ENCODE data around the gene VAMP4. TPM values are rescaled to one million over a fixed set of nuclear protein-coding genes. Genes with fewer than 3 reads are reported as not detected.

Gene VAMP4
- total and polyA plus RNA-seq, 2 experiments from 2014 or later = 7.3 to 7.4 TPM

DNA sequence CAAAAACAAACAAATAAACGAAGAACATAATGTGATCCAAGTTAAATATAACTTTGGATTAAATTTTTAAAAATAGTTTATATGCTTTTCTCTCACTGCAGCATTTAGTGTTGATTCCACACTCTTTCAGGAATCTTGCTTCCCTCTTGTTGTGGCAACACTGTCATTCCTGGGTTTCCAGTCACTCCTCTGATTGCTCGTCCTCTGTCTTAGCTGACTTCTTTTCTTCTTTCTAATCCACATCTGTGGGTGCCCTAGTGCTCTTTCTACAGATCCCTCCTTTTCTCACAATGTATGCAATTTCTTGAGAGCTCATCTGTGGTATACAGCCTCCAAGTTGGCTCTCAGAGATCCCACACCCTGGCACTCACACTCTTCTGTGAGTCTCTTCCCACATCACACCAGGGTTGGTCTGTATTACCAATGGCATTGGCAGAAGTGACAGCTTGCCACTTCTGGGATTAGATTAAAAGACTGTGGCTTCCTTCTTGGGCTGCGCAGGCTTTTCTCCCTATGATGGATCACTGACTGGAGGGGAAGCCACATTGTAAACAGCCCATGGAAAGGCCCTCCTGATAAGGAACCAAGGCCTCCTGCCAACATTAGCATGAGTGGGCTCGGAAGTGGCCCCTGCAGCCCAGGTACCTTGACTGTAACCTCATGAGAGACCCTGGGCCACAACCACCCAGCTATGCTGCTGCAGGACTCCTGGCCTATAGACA lies 77.8 kb downstream of the VAMP4 start:
- no peak for DNase-seq (ENCODE audit: low spot score)
- H3K4me1 ChIP-seq (ENCODE audit: insufficient read depth) = peaks cover 4% of the 10 kb centered on the region; the same call in 1 of the 2 replicates
- H4K20me1 ChIP-seq (replicated peaks; ENCODE audit: insufficient read depth) = no peaks in the 10 kb centered on the region
- no peak overlapping the region for H3K4me2 ChIP-seq
- H3K27me3 Mint-ChIP-seq (ENCODE audit: insufficient read depth, low read depth, poor library complexity) = no peaks in the 10 kb centered on the region
- H3K9me2 ChIP-seq (ENCODE audit: insufficient read depth) = no peaks in the 10 kb centered on the region
- no peaks in the 10 kb centered on the region for H3K36me3 Mint-ChIP-seq (ENCODE audit: low read depth)
- TF ChIP-seq ZNF114 (CRISPR knock-in tag; IDR thresholded peaks at IDR 0.05) = no peak
- no peak for TF ChIP-seq EZH2phosphoT487 (IDR thresholded peaks at IDR 0.05; ENCODE audit: unreplicated experiment)
- TF ChIP-seq, protein P1, sequence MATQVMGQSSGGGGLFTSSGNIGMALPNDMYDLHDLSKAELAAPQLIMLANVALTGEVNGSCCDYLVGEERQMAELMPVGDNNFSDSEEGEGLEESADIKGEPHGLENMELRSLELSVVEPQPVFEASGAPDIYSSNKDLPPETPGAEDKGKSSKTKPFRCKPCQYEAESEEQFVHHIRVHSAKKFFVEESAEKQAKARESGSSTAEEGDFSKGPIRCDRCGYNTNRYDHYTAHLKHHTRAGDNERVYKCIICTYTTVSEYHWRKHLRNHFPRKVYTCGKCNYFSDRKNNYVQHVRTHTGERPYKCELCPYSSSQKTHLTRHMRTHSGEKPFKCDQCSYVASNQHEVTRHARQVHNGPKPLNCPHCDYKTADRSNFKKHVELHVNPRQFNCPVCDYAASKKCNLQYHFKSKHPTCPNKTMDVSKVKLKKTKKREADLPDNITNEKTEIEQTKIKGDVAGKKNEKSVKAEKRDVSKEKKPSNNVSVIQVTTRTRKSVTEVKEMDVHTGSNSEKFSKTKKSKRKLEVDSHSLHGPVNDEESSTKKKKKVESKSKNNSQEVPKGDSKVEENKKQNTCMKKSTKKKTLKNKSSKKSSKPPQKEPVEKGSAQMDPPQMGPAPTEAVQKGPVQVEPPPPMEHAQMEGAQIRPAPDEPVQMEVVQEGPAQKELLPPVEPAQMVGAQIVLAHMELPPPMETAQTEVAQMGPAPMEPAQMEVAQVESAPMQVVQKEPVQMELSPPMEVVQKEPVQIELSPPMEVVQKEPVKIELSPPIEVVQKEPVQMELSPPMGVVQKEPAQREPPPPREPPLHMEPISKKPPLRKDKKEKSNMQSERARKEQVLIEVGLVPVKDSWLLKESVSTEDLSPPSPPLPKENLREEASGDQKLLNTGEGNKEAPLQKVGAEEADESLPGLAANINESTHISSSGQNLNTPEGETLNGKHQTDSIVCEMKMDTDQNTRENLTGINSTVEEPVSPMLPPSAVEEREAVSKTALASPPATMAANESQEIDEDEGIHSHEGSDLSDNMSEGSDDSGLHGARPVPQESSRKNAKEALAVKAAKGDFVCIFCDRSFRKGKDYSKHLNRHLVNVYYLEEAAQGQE (IDR thresholded peaks at IDR 0.05; ENCODE audit: unreplicated experiment) = no peak
- TF ChIP-seq STAT1 (IDR thresholded peaks at IDR 0.05; ENCODE audit: unreplicated experiment) = no peak
- TF ChIP-seq JUNB (IDR thresholded peaks at IDR 0.05; ENCODE audit: unreplicated experiment) = no peak
- no peak for TF ChIP-seq CREB1 (CRISPR knock-in tag; IDR thresholded peaks at IDR 0.05; ENCODE audit: low read depth)
- TF ChIP-seq NANOG (IDR thresholded peaks at IDR 0.05; ENCODE audit: borderline replicate concordance) = no peak
- TF ChIP-seq, protein P2, sequence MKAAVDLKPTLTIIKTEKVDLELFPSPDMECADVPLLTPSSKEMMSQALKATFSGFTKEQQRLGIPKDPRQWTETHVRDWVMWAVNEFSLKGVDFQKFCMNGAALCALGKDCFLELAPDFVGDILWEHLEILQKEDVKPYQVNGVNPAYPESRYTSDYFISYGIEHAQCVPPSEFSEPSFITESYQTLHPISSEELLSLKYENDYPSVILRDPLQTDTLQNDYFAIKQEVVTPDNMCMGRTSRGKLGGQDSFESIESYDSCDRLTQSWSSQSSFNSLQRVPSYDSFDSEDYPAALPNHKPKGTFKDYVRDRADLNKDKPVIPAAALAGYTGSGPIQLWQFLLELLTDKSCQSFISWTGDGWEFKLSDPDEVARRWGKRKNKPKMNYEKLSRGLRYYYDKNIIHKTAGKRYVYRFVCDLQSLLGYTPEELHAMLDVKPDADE (IDR thresholded peaks at IDR 0.05) = no peak
- TF ChIP-seq EZH2 (IDR thresholded peaks at IDR 0.05; ENCODE audit: low read depth, unreplicated experiment) = no peak
- TF ChIP-seq POLR2AphosphoS5 (IDR thresholded peaks at IDR 0.05; ENCODE audit: low read depth) = no peak
- TF ChIP-seq ZNF331 (CRISPR knock-in tag; IDR thresholded peaks at IDR 0.05; ENCODE audit: low read depth) = no peak
- TF ChIP-seq CTCF (conservative IDR thresholded peaks at IDR 0.05; ENCODE audit: low read depth in 2 of 2) = no peak
- TF ChIP-seq, protein P3, sequence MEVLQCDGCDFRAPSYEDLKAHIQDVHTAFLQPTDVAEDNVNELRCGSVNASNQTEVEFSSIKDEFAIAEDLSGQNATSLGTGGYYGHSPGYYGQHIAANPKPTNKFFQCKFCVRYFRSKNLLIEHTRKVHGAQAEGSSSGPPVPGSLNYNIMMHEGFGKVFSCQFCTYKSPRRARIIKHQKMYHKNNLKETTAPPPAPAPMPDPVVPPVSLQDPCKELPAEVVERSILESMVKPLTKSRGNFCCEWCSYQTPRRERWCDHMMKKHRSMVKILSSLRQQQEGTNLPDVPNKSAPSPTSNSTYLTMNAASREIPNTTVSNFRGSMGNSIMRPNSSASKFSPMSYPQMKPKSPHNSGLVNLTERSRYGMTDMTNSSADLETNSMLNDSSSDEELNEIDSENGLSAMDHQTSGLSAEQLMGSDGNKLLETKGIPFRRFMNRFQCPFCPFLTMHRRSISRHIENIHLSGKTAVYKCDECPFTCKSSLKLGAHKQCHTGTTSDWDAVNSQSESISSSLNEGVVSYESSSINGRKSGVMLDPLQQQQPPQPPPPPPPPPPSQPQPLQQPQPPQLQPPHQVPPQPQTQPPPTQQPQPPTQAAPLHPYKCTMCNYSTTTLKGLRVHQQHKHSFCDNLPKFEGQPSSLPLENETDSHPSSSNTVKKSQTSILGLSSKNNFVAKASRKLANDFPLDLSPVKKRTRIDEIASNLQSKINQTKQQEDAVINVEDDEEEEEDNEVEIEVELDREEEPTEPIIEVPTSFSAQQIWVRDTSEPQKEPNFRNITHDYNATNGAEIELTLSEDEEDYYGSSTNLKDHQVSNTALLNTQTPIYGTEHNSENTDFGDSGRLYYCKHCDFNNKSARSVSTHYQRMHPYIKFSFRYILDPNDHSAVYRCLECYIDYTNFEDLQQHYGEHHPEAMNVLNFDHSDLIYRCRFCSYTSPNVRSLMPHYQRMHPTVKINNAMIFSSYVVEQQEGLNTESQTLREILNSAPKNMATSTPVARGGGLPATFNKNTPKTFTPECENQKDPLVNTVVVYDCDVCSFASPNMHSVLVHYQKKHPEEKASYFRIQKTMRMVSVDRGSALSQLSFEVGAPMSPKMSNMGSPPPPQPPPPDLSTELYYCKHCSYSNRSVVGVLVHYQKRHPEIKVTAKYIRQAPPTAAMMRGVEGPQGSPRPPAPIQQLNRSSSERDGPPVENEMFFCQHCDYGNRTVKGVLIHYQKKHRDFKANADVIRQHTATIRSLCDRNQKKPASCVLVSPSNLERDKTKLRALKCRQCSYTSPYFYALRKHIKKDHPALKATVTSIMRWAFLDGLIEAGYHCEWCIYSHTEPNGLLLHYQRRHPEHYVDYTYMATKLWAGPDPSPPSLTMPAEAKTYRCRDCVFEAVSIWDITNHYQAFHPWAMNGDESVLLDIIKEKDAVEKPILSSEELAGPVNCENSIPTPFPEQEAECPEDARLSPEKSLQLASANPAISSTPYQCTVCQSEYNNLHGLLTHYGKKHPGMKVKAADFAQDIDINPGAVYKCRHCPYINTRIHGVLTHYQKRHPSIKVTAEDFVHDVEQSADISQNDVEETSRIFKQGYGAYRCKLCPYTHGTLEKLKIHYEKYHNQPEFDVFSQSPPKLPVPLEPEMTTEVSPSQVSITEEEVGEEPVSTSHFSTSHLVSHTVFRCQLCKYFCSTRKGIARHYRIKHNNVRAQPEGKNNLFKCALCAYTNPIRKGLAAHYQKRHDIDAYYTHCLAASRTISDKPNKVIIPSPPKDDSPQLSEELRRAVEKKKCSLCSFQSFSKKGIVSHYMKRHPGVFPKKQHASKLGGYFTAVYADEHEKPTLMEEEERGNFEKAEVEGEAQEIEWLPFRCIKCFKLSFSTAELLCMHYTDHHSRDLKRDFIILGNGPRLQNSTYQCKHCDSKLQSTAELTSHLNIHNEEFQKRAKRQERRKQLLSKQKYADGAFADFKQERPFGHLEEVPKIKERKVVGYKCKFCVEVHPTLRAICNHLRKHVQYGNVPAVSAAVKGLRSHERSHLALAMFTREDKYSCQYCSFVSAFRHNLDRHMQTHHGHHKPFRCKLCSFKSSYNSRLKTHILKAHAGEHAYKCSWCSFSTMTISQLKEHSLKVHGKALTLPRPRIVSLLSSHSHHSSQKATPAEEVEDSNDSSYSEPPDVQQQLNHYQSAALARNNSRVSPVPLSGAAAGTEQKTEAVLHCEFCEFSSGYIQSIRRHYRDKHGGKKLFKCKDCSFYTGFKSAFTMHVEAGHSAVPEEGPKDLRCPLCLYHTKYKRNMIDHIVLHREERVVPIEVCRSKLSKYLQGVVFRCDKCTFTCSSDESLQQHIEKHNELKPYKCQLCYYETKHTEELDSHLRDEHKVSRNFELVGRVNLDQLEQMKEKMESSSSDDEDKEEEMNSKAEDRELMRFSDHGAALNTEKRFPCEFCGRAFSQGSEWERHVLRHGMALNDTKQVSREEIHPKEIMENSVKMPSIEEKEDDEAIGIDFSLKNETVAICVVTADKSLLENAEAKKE (CRISPR knock-in tag; IDR thresholded peaks at IDR 0.05) = no peak
- H3K79me2 ChIP-seq (replicated peaks; ENCODE audit: insufficient read depth) = no peaks in the 10 kb centered on the region
- H3F3A ChIP-seq (replicated peaks; ENCODE audit: low read depth) = no peaks in the 10 kb centered on the region
- H3K4me3 Mint-ChIP-seq = no peak overlapping the region
- H3K27ac Mint-ChIP-seq = no peak overlapping the region
- no peak overlapping the region for H3K27ac ChIP-seq (ENCODE audit: low read depth)
- no peaks in the 10 kb centered on the region for H3K36me3 ChIP-seq (ENCODE audit: insufficient read depth)
- peaks cover 12% of the 10 kb centered on the region for H3K4me1 Mint-ChIP-seq
- H3K4me3 ChIP-seq = no peak overlapping the region
- ATAC-seq = no peak
- no peaks in the 10 kb centered on the region for H3K27me3 ChIP-seq (ENCODE audit: insufficient read depth)
- no peak overlapping the region for H2AFZ ChIP-seq
- no peaks in the 10 kb centered on the region for H3K9me3 Mint-ChIP-seq

Measured in GM23338 (cell line).